ENCODE results near the gene EPB41L4A.

GRCh38 chr5:112116371-112116770, 302.7 kb downstream of the EPB41L4A start:
- no peak for TF ChIP-seq EZH2 (IDR thresholded peaks at IDR 0.05; ENCODE audit: insufficient read depth, poor library complexity, severe bottlenecking)
- TF ChIP-seq EZH2phosphoT487 (IDR thresholded peaks at IDR 0.05; ENCODE audit: insufficient read depth, low read depth), result no peak

All from GM23248 (cell line).